Lung (tissue), 12 donors: ENCODE results near the gene DHX35. TPM values are rescaled to one million over a fixed set of nuclear protein-coding genes. Genes with fewer than 3 reads are reported as not detected.

Experiments
- ATAC-seq: fragments of 200-7000 bp; cut with Tn5 transposase; one replicate; pipeline ENCODE4 v1.9.1; 2020; ENCODE audit warnings: moderate number of reproducible peaks; ENCODE audit not compliant: insufficient read depth, low FRiP score
- DNase-seq, 3 donors: peaks; one replicate each; pipeline ENCODE4 v3.0.0-alpha.2; 2013 to 2017
- H3K27ac ChIP-seq, 2 donors: one replicate each; pipeline ENCODE4 v1.5.1; 2013; ENCODE audit warnings: mild to moderate bottlenecking in 2 of 2, moderate library complexity in 2 of 2, control low read depth in 1 of 2, inconsistent platforms in 1 of 2, low read depth in 1 of 2, low read length in 1 of 2
- H3K27me3 ChIP-seq, 3 donors: one replicate each; pipeline ENCODE4 v1.5.1; 2013; ENCODE audit warnings: low read length in 2 of 3; ENCODE audit not compliant: control insufficient read depth in 3 of 3, insufficient read depth in 3 of 3
- H3K36me3 ChIP-seq, 4 donors: one replicate each; pipeline ENCODE4 v1.5.1; 2013; ENCODE audit warnings: low read length in 4 of 4, mild to moderate bottlenecking in 1 of 4, moderate library complexity in 1 of 4; ENCODE audit not compliant: control insufficient read depth in 4 of 4, insufficient read depth in 4 of 4
- H3K4me1 ChIP-seq, 5 donors: one replicate each; pipeline ENCODE4 v1.5.1; 2013; ENCODE audit warnings: low read length in 5 of 5, mild to moderate bottlenecking in 2 of 5, moderate library complexity in 1 of 5; ENCODE audit not compliant: control insufficient read depth in 5 of 5, insufficient read depth in 5 of 5
- H3K4me3 ChIP-seq: one replicate; pipeline ENCODE4 v1.5.1; 2013; ENCODE audit warnings: mild to moderate bottlenecking, control low read depth, moderate library complexity
- H3K9ac ChIP-seq, 2 donors: one replicate each; pipeline ENCODE4 v1.5.1; 2013; ENCODE audit warnings: low read length in 2 of 2, control low read depth in 1 of 2; ENCODE audit not compliant: insufficient read depth in 1 of 2
- H3K9me3 ChIP-seq, 4 donors: one replicate each; pipeline ENCODE4 v1.5.1; 2013; ENCODE audit warnings: low read length in 3 of 4, mild to moderate bottlenecking in 1 of 4, moderate library complexity in 1 of 4; ENCODE audit not compliant: control insufficient read depth in 4 of 4, insufficient read depth in 3 of 4
- WGBS, 2 donors: extraction: QIAGEN DNeasy Blood & Tissue Kit; methylation state at CpG; one replicate each; pipeline ENCODE4 v1.1.7; 2013; 5-methylcytosine and 5-hydroxymethylcytosine counted together
- polyA plus RNA-seq, 2 donors: library from polyadenylated mRNA; stranded (reverse); fragments of 200-250 nt; gene quantifications; one replicate each; pipeline ENCODE4 v1.2.1, GENCODE V29; 2013
- total RNA-seq, 2 donors: library from RNA; depleted of rRNA in 1 of 2; stranded (reverse); fragments of >200 nt in 1 of 2; gene quantifications; one replicate each; pipeline ENCODE4 v1.2.1, GENCODE V29; 2014 to 2021
- TF ChIP-seq, protein P1 (sequence below): IDR thresholded peaks from 2 replicates; pipeline ENCODE4 v1.5.1; 2012; ENCODE audit warnings: mild to moderate bottlenecking; ENCODE audit errors: control extremely low read depth, extremely low read depth
- donor health status: control.
- donor health status: control.
- donor health status: Bipolar disorder and iron deficiency.
- donor health status: healthy.
- donor health status: DM: yes; HTN: yes; CAD: no.

Gene DHX35
- total and polyA plus RNA-seq, 4 donors, result 4.4 to 15.5 (median 8.2) TPM

GRCh38 chr20:38918172-38918571 lies 44.0 kb upstream of the DHX35 start:
- WGBS, 2 donors, result 95 to 96% methylated on average over 19 of the region's 19 CpGs
- TF ChIP-seq, protein P1, sequence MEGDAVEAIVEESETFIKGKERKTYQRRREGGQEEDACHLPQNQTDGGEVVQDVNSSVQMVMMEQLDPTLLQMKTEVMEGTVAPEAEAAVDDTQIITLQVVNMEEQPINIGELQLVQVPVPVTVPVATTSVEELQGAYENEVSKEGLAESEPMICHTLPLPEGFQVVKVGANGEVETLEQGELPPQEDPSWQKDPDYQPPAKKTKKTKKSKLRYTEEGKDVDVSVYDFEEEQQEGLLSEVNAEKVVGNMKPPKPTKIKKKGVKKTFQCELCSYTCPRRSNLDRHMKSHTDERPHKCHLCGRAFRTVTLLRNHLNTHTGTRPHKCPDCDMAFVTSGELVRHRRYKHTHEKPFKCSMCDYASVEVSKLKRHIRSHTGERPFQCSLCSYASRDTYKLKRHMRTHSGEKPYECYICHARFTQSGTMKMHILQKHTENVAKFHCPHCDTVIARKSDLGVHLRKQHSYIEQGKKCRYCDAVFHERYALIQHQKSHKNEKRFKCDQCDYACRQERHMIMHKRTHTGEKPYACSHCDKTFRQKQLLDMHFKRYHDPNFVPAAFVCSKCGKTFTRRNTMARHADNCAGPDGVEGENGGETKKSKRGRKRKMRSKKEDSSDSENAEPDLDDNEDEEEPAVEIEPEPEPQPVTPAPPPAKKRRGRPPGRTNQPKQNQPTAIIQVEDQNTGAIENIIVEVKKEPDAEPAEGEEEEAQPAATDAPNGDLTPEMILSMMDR, result no peak
- no peak for DNase-seq

DNA sequence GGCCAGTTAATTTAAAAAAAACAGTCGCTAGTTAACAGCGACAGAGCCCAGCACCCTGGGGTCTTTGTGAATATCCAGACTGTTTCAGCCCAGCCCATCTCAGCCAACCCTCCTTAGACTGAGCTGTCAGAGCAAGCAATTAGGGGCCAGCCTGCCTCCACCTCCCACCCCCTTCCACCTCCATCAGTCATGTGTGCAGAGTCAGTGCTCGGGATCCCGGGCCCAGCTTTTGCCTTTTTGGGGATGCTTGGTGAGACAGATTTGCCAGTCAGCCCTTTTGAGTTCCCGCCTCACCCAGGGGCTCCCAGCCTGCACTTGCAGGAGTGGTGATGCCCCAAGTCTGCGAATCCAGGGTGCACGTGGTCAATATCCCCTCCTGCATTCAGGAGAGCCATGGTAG lies 42.5 kb upstream of the DHX35 start:
- DNase-seq, result no peak
- H3K27ac ChIP-seq, result no peak overlapping the region
- H3K36me3 ChIP-seq, result peaks cover 0 to 10% (median 0%) of the 10 kb centered on the region in 4 donors
- no peak for ATAC-seq
- TF ChIP-seq, protein P1, result no peak
- H3K4me1 ChIP-seq, result no peaks in the 10 kb centered on the region
- H3K9ac ChIP-seq, result no peak overlapping the region
- peaks cover 0 to 5% (median 0%) of the 10 kb centered on the region in 3 donors for H3K27me3 ChIP-seq
- WGBS, 2 donors, result 84 to 92% methylated on average over 7 of the region's 7 CpGs
- H3K4me3 ChIP-seq, result no peak overlapping the region
- no peaks in the 10 kb centered on the region for H3K9me3 ChIP-seq

More at GRCh38 chr20:38918172-38918571, 44.0 kb upstream of the DHX35 start:
- peaks cover 0 to 10% (median 0%) of the 10 kb centered on the region in 4 donors for H3K36me3 ChIP-seq
- H3K9ac ChIP-seq, result no peak overlapping the region
- H3K27me3 ChIP-seq, result peaks cover 0 to 5% (median 4%) of the 10 kb centered on the region in 3 donors
- no peak for ATAC-seq
- H3K9me3 ChIP-seq, result no peaks in the 10 kb centered on the region
- no peaks in the 10 kb centered on the region for H3K4me1 ChIP-seq
- no peak overlapping the region for H3K4me3 ChIP-seq
- H3K27ac ChIP-seq, result no peak overlapping the region

- H3K36me3 ChIP-seq, result peaks cover 0 to 10% (median 0%) of the 10 kb centered on the region in 4 donors
- WGBS, 2 donors, result 81 to 91% methylated on average over 3 of the region's 3 CpGs
- ATAC-seq (no peak), DNase-seq (no peak)
- H3K27me3 ChIP-seq, result peaks cover 0 to 5% (median 0%) of the 10 kb centered on the region in 3 donors
- no peaks in the 10 kb centered on the region for H3K4me1 ChIP-seq
- TF ChIP-seq, protein P1, result no peak
- no peaks in the 10 kb centered on the region for H3K9me3 ChIP-seq
- no peak overlapping the region for H3K27ac ChIP-seq
- H3K9ac ChIP-seq, result no peak overlapping the region
- H3K4me3 ChIP-seq, result no peak overlapping the region
Observed at GRCh38 chr20:38920411-38920810, 41.7 kb upstream of the DHX35 start.

DNA sequence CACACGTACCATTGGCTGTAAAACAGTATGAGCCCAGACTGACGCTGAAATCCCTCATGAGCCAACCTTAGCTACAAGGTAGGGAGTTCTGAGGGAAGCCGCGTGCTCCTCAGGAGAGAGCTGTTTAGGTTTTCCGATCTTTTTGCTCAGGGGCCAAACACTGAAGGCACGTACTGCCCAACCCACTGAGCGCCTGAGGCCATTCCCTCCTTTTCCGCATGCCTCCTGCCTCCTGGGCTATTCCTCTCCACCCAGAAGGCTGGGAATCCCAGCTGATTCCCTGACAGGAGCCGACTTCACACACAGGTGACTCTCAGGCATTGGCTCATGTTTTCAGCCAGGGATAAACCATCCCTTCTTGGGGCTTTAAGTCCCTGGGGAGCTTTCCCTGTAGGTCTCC lies 41.3 kb upstream of the DHX35 start:
- ATAC-seq (no peak), DNase-seq (no peak)
- H3K4me3 ChIP-seq, result no peak overlapping the region
- TF ChIP-seq, protein P1, result no peak
- WGBS, 2 donors, result 87 to 94% methylated on average over 9 of the region's 9 CpGs
- no peaks in the 10 kb centered on the region for H3K4me1 ChIP-seq
- peaks cover 0 to 5% (median 0%) of the 10 kb centered on the region in 3 donors for H3K27me3 ChIP-seq
- no peak overlapping the region for H3K27ac ChIP-seq
- H3K36me3 ChIP-seq, result peaks cover 0 to 10% (median 0%) of the 10 kb centered on the region in 4 donors
- H3K9ac ChIP-seq, result no peak overlapping the region
- no peaks in the 10 kb centered on the region for H3K9me3 ChIP-seq
